DMS114 treated with DMSO at 0.1 percent for 48 hours (cell line): ENCODE measurements around the gene SERINC4.

ENCODE experiments used
- DNase-seq: peaks from one replicate; lab custom pipeline; 2025; ENCODE audit not compliant: unreplicated experiment; lab: John Stamatoyannopoulos, UW

SERINC4 gene

DNA sequence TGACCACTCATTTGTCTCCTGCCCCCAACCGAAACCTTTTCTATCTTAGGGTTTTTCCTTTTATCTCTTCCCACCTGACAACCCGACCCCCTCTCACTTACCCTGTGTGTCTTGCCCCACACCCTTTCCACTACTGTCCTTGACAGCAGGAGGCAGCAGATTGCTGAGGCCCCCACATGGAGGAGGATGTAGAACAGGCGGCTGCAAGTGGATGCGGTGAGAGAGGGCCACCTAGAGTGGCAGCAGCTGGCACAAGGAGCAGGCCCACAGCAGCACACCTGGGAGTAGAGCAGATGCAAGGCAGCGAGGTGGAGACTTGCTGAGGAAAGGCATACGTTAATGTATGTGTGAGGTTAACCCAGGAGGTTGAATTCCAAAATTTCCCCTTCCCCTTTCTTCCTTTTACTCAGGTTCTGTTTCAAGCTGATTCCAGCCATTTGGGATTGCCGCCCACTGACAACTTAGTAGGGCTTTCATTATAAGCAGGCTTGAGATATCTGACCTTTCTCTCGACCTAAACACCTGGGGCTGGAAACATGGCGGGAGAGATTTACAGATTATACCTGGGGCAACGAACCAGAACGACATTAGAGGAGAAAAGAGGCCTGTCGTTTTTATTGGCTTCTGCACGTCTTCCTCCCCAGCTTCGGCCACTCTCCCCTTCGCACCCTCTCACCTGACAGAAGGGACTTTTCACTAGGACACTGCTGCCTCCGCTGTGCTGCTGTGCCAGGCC is 643 bp downstream of the SERINC4 start:
- DNase-seq, result no peak

DNA sequence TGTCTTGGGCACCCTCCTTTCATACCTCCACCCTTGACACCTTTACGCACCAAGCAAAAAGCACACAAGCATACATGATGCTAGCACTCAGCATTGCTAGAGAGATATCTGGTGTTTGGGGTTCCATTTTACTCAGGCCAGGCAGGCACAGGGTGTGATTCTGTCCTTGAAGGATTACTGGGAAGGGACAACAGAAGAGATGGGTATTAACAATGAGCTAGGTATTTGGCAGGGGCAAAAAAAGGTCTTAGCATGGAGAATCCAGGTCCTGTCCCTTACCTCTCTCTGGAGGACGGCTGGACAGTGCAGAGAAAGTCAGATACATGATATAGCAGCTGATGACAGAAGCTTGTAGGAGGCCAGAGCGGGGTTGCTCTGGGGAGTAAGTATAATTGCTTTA is 3.5 kb downstream of the SERINC4 start:
- DNase-seq, result no peak

DNA sequence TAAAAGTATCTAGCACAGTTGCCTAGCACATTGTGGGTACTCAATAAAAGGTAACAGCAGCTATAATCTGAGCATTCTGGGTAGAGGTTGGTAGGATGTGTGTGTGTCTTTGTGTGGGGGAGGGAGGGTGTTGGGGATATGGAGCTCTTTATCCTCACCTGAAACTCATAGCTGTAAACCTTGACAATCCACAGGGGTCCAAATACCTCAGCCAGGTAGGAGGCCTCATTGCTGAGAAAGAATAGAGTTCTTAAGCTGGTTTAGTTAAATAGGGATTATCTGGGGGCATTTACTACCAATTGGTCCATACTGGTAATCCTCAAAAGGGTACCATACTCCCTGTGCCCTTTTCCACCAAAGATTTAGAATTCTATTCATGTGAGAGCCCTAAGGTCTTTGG is 4.0 kb downstream of the SERINC4 start:
- no peak for DNase-seq

DNA sequence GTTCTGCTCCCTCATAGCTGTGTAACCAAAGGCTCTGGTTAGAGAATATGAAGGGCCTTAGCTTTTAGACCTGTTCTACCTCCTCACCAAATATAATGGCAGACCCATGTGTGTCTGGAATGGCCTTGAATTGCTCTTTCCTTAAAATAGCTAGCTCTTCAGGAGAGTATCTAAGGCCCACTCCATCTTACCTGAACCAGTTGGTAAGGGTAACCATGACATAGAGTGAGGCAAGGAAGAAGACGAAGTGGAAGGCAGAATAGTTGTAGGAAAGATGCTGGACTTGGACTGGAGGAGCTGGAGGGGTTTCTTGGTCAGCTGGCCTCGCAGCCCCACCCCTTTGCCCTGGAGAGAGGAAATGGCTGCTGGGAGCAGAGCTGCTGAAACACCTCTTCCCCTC is 4.8 kb downstream of the SERINC4 start:
- no peak for DNase-seq

DNA sequence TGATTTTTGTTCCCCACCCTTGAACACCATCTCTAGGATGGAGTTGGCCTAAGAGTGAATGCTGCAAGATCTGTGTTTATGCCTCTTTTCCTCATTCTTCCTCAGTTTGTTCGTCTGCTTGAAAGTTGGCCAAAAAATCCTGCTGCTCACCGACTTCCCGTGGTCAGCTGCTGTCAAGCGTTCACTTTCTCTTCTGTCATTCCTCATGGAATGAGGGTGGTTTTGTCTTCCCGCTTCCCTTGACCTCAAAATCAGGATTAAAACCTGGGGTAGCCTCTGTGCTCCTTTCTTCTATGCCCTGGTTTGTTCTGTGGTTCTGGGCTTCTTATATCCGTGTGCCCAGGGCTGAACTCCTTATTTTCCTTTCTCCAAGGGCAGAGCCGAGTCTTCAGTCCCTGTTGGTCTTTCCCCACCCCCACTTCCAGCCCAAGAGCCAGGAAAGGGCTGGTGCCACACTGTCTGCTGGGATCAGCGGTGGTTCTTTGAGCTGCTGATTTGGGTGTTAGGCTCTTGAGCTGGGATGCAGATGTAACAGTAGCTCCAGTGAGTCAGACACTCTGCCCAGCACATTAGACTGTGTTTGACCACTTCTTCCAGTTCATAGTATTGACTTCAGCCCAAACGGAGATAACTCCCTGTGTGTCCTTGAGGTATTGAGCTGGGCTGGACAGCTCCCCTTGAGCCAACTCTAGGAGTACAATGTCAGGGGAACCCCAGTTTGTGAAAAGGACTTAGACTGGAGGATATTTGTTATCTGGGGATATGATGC is 5.6 kb downstream of the SERINC4 start:
- no peak for DNase-seq

DNA sequence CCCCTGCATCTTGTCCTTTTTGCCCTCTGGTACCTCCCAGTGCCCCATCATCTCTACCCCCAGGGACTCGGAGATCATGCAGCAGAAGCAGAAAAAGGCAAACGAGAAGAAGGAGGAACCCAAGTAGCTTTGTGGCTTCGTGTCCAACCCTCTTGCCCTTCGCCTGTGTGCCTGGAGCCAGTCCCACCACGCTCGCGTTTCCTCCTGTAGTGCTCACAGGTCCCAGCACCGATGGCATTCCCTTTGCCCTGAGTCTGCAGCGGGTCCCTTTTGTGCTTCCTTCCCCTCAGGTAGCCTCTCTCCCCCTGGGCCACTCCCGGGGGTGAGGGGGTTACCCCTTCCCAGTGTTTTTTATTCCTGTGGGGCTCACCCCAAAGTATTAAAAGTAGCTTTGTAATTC is 6.4 kb downstream of the SERINC4 start:
- DNase-seq, result no peak

DNA sequence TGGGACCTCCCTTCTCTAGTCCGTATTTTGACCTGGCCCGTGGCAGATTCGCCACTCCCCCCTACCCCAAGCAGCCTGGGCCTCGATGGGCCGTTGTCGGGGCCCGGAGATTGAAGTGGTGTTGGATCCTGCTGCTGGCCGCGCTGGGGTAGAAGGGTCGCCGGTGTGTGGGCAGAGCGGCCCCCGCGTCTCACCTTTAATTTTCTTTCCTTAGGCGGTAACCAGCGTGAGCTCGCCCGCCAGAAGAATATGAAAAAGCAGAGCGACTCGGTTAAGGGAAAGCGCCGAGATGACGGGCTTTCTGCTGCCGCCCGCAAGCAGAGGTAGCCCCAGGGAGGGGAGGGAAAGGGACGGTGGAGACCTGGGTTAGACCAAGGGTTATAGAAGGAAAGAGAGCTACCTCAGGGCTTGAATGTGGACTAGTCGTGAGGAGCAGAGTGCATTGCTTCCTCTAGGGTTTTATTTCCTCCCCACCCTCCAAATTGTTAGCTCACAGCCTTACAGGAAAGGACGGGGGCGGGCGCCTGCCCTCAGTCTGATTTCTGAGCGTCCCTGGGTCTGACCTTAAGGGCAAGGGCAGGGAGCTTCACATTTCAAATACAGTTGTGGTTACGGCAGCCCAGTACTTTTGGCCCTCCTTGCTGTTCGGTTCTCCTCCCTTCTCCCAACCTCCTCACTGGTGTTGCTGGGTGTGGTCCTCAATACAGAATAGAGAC is 7.1 kb downstream of the SERINC4 start:
- DNase-seq, result no peak

DNA sequence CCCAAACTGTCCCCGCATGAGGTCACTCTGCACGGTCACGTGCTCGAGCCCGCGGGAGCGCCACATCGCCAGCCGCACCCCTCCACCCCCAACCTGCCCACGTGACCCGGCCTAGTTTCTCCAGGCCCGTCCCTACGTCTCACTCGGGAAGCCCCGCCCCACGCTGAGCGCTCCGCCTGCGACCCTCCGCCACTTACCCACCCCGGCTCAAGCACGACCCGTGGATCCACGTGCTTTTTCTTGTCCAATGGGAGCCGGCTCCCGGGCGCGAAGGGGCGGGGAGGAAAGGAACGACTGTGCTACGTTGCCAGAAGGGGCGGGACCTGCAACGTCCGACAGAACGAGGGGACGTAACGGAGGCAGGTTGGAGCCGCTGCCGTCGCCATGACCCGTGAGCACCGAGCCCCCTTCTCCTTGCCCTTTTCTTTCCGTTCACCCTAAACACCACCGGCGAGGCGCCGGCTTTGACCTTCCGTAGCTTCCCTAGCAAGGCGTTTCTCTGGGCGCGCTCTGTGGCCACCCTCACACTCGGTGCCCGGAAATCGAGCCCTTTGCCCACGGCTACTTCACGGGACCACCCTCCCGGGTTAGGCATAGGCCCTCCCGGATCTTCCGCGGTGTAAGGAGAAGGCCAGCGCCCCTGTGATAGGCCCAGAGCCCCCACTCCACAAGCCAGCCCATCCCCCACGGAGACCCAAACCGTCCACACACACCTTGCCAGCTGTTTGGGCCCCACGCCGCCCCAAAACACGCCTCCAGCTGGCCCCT is 7.8 kb downstream of the SERINC4 start, which contains the start of gene SERF2:
TSS of gene SERF2 (plus strand) at position 328 of the 768 bp plus-strand sequence. CDS start at position 385, 57 bp downstream.
- peak; percentile 96 for DNase-seq

DNA sequence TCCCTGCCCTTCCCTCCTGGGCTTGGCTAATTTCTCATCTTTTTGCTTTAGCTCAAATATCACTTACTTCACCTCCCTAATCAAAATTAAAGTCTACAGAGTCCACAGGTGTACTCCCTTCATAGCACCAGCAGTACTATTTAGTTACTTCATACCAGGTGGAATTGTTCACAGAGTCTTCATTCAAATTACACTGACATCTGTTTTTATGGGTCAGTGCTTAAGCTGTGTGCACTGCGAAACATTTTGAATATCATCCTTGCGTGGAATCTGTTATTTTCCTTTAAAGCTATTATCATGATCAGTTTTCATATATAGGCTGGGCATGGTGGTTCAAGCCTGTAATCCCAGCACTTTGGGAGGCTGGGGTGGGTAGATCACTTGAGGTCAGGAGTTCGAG is 10.6 kb downstream of the SERINC4 start:
- no peak for DNase-seq

DNA sequence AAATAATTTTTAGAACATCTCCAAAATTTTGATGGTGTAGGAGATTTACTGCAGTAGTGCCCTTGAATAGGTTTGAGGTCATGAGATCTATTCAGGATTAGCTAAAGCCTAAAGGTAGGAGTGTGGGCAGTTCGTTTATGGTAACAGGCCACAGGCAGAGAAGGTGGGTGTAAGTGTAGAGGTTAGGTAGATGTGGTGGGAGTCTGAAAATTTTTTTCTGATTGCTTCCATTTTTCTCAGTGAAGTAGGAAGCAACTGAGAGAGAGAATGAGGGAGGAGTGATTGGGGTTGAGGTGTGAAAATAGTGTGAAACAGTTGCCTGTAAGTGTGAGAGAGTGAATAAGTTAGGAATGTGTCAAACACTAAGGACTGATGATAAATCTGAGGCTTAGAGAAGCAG is 21.0 kb downstream of the SERINC4 start:
- DNase-seq, result no peak

DNA sequence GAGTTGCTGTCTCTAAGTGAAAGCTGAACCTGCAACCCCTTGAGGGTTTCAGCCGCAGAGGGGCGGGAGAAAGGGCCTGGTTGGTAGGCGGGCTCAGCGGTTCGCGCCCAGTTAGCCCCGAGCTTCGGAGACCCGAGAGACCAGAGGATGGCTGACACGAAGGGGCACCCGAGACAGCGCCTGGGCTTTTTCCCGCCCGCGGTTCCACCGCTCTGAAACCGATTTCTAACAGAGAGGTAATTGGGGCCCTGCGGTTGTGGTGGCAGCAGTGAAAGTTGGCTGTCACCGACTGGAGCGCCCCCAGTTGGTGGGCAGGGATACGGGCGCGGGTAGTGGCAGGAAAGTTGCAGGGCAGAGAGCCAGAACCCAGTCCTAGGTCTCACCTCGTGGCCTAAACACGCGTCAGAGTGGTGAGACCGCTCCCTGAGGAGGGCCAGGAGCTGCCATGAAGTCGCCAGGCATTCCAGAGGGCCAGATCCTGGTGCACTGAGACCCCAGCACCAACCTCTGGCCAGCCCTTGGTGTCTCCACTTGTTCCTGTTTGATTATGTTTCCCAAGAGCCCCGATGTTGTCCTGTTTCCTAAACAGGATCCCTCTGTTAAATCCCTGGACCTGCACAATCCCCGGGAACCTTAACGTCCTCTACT is 22.6 kb downstream of the SERINC4 start:
- DNase-seq, result peak; percentile 80

DNA sequence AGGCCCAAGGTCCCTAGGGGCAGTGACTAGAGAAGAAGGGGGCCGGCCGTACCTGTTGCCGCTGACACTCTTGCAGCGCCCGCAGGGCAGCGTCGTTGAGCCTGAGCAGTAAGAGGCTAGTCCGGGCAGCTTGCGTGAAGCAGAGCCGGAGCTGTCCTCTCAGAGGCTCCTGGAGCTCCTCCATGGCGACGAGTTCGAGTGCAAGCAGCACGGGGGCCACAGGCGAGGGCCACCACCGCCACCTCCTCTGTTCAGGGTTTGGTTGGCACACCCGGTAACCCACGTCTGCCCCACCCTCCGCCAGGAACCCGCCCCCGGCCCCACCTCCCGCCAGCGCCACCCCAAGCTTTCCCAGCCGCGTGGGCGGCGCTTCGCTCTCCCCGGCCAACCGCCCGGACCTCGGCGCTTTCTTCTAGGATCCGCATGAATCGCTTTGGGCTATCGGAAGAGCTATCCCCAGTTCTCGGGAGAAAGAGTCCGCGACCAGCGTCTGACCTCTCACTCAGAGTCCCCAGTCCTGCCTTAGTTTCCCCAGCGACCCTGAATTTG is 23.2 kb downstream of the SERINC4 start, which contains the start of gene ELL3:
TSS of gene ELL3 (minus strand) at position 249 of the 549 bp plus-strand sequence. CDS start at position 184, 65 bp downstream.
- peak; percentile 80 for DNase-seq

DNA sequence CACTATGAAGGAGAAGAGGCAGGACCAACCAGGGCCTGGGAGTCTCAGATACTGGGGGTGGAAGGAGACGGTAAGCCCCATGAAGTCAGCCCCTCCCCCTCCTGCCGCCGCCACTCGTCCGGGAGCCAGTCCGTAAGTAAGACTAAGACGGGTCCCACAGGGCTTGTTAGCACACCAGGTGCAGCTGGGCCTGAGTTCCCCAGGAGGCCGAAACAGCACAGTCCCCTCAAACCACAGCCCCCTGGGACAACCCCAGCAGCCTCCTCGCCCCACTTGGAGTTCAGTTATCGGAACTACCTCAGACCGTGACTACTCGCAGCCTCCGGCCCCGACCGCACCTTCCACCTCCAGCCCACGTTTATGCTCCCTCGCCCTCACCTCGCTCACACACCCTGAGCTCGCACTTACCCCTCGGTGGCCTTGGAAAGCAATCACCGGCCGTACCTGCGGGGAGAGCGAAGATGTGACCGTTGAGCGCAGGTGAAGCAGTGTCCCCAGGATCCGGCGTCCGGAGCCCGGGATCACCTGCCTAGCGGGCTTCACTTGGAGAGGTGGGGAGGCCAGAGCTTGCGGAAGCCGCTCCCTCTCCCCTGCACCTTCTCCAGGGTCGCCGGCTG is 23.8 kb downstream of the SERINC4 start:
- DNase-seq, result no peak

DNA sequence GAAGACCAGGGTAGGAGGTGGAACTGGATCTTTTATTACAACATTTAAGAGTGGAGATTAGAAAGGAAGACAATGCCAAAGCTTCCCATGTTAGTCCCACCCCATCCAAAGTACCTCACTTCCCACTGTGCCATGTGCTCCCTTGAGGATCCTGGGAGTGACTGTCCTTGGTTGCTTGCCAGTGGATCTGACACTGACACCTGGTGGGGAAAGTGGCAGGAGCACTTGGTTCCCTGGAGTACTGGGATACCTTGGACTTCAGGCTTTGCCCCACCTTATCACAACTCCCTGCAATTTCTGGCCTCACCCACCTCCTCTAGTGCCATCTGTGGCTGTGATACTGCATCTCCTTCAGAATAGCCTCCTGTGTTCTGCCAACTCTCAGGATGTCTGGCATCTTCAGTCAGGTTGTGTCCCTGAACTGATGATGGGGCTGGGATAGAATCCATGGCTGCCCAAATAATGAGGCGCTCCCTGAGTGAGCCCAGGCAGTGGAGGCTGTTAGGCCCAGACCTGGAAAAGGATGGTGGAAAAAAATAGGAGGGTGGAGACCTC is 24.5 kb downstream of the SERINC4 start:
- peak; percentile 33 for DNase-seq

DNA sequence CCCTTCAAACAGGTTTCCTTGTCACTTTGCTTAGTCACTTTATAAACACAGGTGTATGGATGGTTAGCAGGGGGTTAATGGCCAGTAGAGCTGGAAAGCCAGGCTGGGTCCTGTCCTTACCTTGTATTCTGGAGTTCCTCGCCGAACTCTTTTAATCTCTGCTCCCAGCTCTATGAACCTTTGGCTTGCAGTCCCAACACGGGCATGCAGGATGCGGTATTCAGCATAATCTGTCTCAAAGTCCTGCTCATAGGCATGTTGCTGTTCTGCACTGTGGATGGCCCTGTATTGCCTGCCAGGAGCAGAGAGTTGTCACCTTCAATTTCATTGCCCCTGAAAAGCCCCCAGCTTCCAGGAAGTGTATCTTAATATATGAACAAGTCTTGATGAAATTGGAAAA is 26.0 kb downstream of the SERINC4 start:
- DNase-seq, result no peak

DNA sequence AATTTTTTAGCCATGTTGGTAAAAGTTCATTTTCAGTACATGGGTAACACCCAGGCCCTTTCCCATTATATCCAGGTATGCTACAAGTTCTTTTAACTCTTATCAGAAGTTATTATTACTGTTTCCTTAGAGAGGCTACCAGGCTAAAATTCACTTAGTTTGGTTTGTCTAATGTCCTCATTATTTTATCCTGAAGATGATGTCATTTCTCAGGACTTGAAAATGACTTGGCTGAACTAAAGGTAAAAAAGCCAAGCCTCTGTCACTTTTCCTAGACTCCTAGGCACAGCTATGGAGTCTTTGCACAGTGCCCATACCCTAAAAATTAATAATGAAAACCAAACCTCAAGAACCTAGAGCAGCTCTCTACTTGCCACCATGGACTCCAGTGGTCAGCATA is 27.4 kb downstream of the SERINC4 start:
- no peak for DNase-seq

DNA sequence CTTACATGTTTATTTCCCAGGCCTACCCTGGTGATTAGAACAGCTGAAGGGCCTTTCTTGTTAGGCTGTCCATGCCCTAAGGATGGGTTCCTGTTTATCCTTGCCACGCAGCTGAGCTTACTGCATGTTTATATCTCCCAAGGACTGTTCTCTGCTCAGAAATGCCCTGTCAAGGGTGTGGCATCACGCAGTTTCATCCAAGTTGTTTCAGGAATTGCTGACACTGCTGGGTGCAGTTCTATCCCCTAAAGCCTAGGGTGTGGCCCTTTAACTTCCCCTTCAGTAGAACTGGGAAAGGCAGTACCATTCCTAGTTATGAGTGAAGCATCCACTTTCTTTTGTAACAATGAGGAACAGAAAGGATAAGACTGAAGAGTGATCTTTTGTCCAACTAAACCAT is 28.2 kb downstream of the SERINC4 start:
- no peak for DNase-seq

DNA sequence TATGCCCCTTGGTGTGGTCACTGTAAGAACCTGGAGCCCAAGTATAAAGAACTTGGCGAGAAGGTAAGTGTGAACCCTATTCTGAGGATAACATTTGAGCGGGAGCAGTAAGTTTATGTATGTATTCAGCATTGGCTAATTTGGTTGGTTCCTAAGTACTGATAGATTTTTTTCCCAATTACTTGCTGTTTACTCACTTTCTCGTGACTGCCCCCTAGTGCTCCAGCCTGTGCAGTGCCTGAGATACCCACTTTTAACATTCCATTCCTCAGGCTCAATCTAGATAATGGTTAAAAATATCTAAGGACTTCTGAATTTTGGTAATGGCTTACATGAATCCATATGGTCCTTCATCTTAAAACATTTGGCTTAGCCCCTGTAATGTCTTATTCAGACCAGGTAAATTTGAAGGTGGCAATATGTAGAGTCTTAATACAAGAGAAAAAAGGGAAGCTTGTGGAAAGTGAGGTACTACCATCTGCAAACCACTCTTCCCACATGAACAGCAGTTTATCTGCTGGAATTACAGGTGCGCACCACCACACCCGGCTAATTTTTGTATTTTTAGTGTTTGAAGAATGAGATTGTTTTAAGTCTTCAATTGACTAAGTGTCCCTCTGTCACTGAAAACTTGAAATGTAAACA is 30.3 kb downstream of the SERINC4 start:
- peak; percentile 56 for DNase-seq
